GM13977 (cell line): ENCODE measurements around the gene SNX1.

Experiments
- DNase-seq: peaks from one replicate; pipeline ENCODE4 v3.0.0; 2012; ENCODE audit warnings: low spot score
- in situ Hi-C: fragments of 300-500 bp; cut with MboI; formaldehyde crosslinking; loops from one replicate; pipeline ENCODE4 v1.12.0; 2022; ENCODE audit warnings: low sequenced_read_pairs, low pct_unique_long_range_greater_than_20kb, mixed read lengths, inconsistent platforms; ENCODE audit not compliant: unreplicated experiment
- TF ChIP-seq, protein P1 (sequence below): IDR thresholded peaks from 2 replicates; pipeline ENCODE4 v1.5.1; 2012; ENCODE audit warnings: mild to moderate bottlenecking, control low read depth; ENCODE audit not compliant: insufficient read depth; ENCODE audit errors: extremely low read depth, missing control alignments

Gene SNX1

DNA sequence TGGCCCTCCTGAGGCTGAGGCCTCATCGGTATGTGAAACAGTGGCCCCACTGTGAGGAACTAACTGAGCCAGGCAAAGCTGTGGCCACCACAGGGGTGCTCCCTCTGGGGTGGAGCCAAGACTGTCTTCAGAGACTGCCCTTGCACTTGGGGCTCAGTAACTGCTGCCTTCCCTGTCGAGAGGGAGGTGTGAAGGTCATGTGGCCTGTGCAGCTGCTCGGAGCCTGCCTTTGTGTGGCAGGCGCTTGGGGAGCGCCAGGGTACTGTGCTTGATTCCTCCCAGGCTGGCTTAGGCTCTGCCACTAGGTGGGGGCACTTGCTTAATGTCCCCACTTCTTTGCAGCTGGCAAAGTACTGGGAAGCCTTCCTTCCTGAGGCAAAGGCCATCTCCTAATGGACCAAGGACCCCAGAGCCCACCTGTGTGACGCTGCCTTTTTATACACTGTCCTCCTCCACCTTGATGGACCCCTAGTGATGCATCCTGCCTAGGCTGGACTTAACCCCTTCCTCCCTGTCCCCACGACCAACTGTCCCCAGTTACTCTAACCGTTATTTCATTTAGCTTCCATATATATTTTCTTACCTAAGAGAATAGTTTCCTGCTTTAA, 41.5 kb downstream of the SNX1 start:
- TF ChIP-seq, protein P1, sequence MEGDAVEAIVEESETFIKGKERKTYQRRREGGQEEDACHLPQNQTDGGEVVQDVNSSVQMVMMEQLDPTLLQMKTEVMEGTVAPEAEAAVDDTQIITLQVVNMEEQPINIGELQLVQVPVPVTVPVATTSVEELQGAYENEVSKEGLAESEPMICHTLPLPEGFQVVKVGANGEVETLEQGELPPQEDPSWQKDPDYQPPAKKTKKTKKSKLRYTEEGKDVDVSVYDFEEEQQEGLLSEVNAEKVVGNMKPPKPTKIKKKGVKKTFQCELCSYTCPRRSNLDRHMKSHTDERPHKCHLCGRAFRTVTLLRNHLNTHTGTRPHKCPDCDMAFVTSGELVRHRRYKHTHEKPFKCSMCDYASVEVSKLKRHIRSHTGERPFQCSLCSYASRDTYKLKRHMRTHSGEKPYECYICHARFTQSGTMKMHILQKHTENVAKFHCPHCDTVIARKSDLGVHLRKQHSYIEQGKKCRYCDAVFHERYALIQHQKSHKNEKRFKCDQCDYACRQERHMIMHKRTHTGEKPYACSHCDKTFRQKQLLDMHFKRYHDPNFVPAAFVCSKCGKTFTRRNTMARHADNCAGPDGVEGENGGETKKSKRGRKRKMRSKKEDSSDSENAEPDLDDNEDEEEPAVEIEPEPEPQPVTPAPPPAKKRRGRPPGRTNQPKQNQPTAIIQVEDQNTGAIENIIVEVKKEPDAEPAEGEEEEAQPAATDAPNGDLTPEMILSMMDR = no peak
- DNase-seq = no peak
- in situ Hi-C loops = no loop called here

DNA sequence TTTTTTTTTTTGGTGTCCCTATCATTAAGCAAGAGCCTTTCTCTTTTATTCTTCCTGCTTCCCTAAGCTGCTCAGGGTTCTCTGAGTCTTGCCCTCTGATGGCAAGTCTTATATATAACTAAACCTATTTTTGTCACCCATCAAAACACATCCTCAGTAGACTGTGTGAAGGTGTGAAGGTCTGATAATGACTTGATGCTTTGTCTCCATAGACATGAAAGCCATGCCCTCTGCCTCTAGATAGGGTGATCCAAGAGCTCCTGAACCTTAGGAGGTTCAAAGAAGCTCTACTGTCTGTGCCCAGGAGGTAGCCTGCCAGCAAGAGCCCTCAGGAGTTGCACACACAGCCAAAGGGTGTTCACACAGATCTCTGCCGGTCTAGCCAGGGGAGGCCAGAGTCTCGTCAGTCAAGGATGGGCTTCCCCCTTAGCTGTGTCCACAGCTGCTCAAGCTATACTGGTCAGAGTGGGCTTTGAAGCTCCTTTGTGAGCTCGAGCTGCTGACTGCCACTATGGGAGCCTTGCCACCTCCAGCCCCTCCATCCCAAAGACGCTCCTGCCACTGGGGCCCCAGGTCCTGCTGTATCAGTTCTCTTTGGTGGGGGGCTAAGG, 42.7 kb downstream of the SNX1 start:
- TF ChIP-seq, protein P1 = no peak
- no peak for DNase-seq
- in situ Hi-C loops = no loop called here

DNA sequence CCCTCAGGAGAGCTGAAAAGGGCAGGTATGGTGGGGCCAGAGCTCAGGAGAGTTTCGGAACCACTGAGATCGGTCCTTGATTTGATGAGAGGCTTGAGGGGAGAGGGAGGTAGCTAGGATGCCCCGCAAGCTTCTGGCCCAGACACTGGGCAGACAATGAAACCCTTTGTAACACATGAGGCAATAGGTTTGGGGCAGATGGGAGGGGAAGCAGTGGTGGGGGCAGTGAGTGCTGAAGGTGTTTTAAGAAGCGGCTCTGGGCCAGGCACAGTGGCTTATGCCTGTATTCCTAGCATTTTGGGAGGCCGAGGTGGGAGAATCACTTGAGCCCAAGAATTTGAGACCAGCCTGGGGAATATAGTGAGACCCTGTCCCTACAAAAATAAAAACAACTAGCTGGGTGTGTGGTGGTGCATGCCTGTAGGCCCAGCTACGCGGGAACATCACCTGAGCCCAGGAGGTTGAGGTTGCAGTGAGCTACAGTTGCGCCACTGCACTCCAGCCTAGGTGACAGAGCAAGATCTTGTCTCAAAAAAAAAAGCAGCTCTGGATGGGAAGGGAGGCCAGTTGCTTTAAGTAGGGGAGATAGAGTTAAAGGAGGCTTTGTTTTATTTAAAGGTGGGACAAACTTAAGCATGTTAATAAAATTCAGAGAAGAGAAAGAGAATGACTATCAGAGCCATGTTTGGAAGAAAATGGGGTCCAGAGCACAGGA, 46.2 kb downstream of the SNX1 start:
- DNase-seq = no peak
- in situ Hi-C loops = no loop called here
- TF ChIP-seq, protein P1 = no peak

DNA sequence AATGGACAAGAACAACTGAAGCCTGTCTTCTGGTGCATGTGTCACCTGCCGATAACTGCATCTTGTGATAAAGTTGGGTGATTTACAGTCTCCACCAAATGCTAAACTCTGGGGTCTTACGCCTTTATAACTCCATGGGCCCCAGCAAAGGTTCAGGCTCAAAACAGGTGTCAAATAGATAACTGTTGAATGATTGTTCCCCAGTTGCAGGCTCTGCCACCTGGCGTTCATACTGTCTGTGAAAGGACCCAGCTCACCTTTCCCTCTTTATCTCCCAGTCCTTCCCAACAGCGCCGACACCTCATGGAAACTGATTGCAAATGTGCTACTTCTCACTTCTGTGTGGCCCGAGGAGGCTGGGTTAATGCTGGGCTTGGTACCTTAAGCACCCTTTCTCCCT, 47.5 kb downstream of the SNX1 start:
- no peak for DNase-seq
- in situ Hi-C loops = no loop called here
- TF ChIP-seq, protein P1 = no peak

DNA sequence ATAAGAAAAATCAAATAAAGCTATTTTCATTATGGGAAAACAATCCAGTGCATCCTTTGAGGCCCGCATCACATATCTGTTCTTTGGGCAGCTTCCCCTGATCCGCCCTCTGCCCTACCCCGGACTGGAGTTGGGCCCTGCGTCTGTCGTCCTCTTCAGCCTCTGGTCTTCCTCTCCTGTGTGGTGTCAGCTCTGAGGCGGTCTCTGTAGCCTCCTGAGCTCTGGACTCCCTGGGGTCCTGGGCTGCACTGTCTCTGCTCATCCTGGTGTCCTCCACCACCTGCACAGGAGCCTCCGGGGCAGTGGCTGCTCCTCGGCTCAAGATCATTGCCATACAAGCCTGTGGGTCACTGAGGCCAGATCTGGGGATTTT, 48.4 kb downstream of the SNX1 start:
- TF ChIP-seq, protein P1 = no peak
- no peak for DNase-seq
- in situ Hi-C loops = no loop called here

DNA sequence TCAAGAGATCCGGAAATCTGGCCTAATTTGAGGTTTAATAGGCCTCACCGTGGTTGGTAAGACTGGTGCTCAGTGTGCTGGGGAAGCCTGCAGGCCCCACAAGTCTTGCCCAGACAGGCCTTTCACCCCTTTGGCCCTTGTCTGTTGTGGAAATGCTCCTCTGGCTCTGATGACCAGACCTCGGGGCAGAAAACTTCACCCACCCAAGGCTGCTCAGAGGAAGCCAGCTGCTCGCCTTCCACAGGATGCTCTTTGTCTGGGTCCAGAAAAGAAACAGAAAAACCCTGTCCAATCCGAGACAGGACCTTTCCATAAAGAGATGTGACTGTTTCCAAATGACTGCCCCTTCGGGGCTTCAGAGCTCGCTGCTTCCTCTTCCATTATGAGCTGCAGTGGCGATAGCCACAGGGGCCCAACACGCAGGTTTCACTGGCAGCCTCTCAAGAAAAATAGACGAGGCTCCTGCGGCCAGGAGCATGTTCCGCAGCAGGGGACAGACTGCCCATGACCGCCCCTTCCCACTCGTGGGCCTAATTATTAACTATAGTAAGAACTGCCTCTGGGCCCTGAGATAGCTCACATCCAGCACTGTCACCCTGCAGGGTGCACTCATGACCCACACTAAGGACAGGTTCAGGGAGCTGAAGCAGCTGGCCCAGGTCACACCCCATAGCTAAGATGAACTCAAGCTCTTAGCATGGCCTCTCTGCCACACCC, 48.9 kb downstream of the SNX1 start:
- DNase-seq = peak; percentile 81
- TF ChIP-seq, protein P1 = no peak
- in situ Hi-C loops = no loop called here
